ENCODE data around the gene PLXNA2.

PLXNA2 gene

GRCh38 chr1:208034135-208034534 lies 210.0 kb downstream of the PLXNA2 start:
- H3K27ac ChIP-seq (ENCODE audit: low read length): no peak overlapping the region
- H3K27me3 ChIP-seq (ENCODE audit: insufficient read depth, low read length): no peaks in the 10 kb centered on the region
- H3K9ac ChIP-seq (ENCODE audit: low read depth, low read length): no peak overlapping the region
- H3K36me3 ChIP-seq (ENCODE audit: insufficient read depth, low read depth, low read length): no peaks in the 10 kb centered on the region
- H3K9me3 ChIP-seq (ENCODE audit: insufficient read depth, low read depth, low read length): no peaks in the 10 kb centered on the region
- no peak overlapping the region for H3K4me3 ChIP-seq (ENCODE audit: low read length)
- H3K4me1 ChIP-seq (ENCODE audit: insufficient read depth, low read length): no peaks in the 10 kb centered on the region

- no peaks in the 10 kb centered on the region for H3K27me3 ChIP-seq (ENCODE audit: insufficient read depth, low read length)
- no peaks in the 10 kb centered on the region for H3K9me3 ChIP-seq (ENCODE audit: insufficient read depth, low read depth, low read length)
- H3K9ac ChIP-seq (ENCODE audit: low read depth, low read length): no peak overlapping the region
- H3K4me1 ChIP-seq (ENCODE audit: insufficient read depth, low read length): no peaks in the 10 kb centered on the region
- H3K27ac ChIP-seq (ENCODE audit: low read length): no peak overlapping the region
- H3K36me3 ChIP-seq (ENCODE audit: insufficient read depth, low read depth, low read length): no peaks in the 10 kb centered on the region
- H3K4me3 ChIP-seq (ENCODE audit: low read length): no peak overlapping the region
Measured at GRCh38 chr1:208033236-208033635, 210.9 kb downstream of the PLXNA2 start.

GRCh38 chr1:208031932-208032320 lies 212.3 kb downstream of the PLXNA2 start:
- Histone ChIP-seq H3K27me3 (ENCODE audit: insufficient read depth, low read length) (no peaks in the 10 kb centered on the region), H3K36me3 (ENCODE audit: insufficient read depth, low read depth, low read length) (no peaks in the 10 kb centered on the region), H3K9me3 (ENCODE audit: insufficient read depth, low read depth, low read length) (no peaks in the 10 kb centered on the region), H3K4me3 (ENCODE audit: low read length) (no peak overlapping the region), H3K4me1 (ENCODE audit: insufficient read depth, low read length) (no peaks in the 10 kb centered on the region), H3K9ac (ENCODE audit: low read depth, low read length) (no peak overlapping the region), H3K27ac (ENCODE audit: low read length) (no peak overlapping the region)

GRCh38 chr1:208031316-208031931 lies 212.8 kb downstream of the PLXNA2 start:
- H3K9ac ChIP-seq (ENCODE audit: low read depth, low read length): no peak overlapping the region
- no peak overlapping the region for H3K4me3 ChIP-seq (ENCODE audit: low read length)
- no peaks in the 10 kb centered on the region for H3K36me3 ChIP-seq (ENCODE audit: insufficient read depth, low read depth, low read length)
- no peaks in the 10 kb centered on the region for H3K4me1 ChIP-seq (ENCODE audit: insufficient read depth, low read length)
- H3K9me3 ChIP-seq (ENCODE audit: insufficient read depth, low read depth, low read length): no peaks in the 10 kb centered on the region
- H3K27ac ChIP-seq (ENCODE audit: low read length): no peak overlapping the region
- no peaks in the 10 kb centered on the region for H3K27me3 ChIP-seq (ENCODE audit: insufficient read depth, low read length)

- Histone ChIP-seq H3K9ac (ENCODE audit: low read depth, low read length) (no peak overlapping the region), H3K27me3 (ENCODE audit: insufficient read depth, low read length) (no peaks in the 10 kb centered on the region), H3K4me3 (ENCODE audit: low read length) (no peak overlapping the region), H3K36me3 (ENCODE audit: insufficient read depth, low read depth, low read length) (no peaks in the 10 kb centered on the region), H3K27ac (ENCODE audit: low read length) (no peak overlapping the region), H3K4me1 (ENCODE audit: insufficient read depth, low read length) (no peaks in the 10 kb centered on the region), H3K9me3 (ENCODE audit: insufficient read depth, low read depth, low read length) (no peaks in the 10 kb centered on the region)
Measured at GRCh38 chr1:208030288-208031091, 213.7 kb downstream of the PLXNA2 start.

GRCh38 chr1:208029381-208030287 lies 214.6 kb downstream of the PLXNA2 start:
- H3K9ac ChIP-seq (ENCODE audit: low read depth, low read length): no peak overlapping the region
- H3K36me3 ChIP-seq (ENCODE audit: insufficient read depth, low read depth, low read length): no peaks in the 10 kb centered on the region
- H3K4me1 ChIP-seq (ENCODE audit: insufficient read depth, low read length): no peaks in the 10 kb centered on the region
- H3K27me3 ChIP-seq (ENCODE audit: insufficient read depth, low read length): no peaks in the 10 kb centered on the region
- H3K4me3 ChIP-seq (ENCODE audit: low read length): no peak overlapping the region
- H3K27ac ChIP-seq (ENCODE audit: low read length): no peak overlapping the region
- H3K9me3 ChIP-seq (ENCODE audit: insufficient read depth, low read depth, low read length): no peaks in the 10 kb centered on the region

- H3K27ac ChIP-seq (ENCODE audit: low read length): no peak overlapping the region
- no peak overlapping the region for H3K9ac ChIP-seq (ENCODE audit: low read depth, low read length)
- no peaks in the 10 kb centered on the region for H3K36me3 ChIP-seq (ENCODE audit: insufficient read depth, low read depth, low read length)
- H3K4me1 ChIP-seq (ENCODE audit: insufficient read depth, low read length): no peaks in the 10 kb centered on the region
- H3K27me3 ChIP-seq (ENCODE audit: insufficient read depth, low read length): no peaks in the 10 kb centered on the region
- no peak overlapping the region for H3K4me3 ChIP-seq (ENCODE audit: low read length)
- H3K9me3 ChIP-seq (ENCODE audit: insufficient read depth, low read depth, low read length): no peaks in the 10 kb centered on the region
Measured at GRCh38 chr1:208028526-208028925, 215.7 kb downstream of the PLXNA2 start.

- no peaks in the 10 kb centered on the region for H3K9me3 ChIP-seq (ENCODE audit: insufficient read depth, low read depth, low read length)
- H3K36me3 ChIP-seq (ENCODE audit: insufficient read depth, low read depth, low read length): no peaks in the 10 kb centered on the region
- no peaks in the 10 kb centered on the region for H3K27me3 ChIP-seq (ENCODE audit: insufficient read depth, low read length)
- H3K4me1 ChIP-seq (ENCODE audit: insufficient read depth, low read length): no peaks in the 10 kb centered on the region
- H3K27ac ChIP-seq (ENCODE audit: low read length): no peak overlapping the region
- no peak overlapping the region for H3K9ac ChIP-seq (ENCODE audit: low read depth, low read length)
- no peak overlapping the region for H3K4me3 ChIP-seq (ENCODE audit: low read length)
Measured at GRCh38 chr1:208027861-208028260, 216.3 kb downstream of the PLXNA2 start.

GRCh38 chr1:208026880-208027438 lies 217.2 kb downstream of the PLXNA2 start:
- H3K4me1 ChIP-seq (ENCODE audit: insufficient read depth, low read length): no peaks in the 10 kb centered on the region
- no peak overlapping the region for H3K4me3 ChIP-seq (ENCODE audit: low read length)
- no peak overlapping the region for H3K27ac ChIP-seq (ENCODE audit: low read length)
- no peaks in the 10 kb centered on the region for H3K27me3 ChIP-seq (ENCODE audit: insufficient read depth, low read length)
- no peaks in the 10 kb centered on the region for H3K36me3 ChIP-seq (ENCODE audit: insufficient read depth, low read depth, low read length)
- no peak overlapping the region for H3K9ac ChIP-seq (ENCODE audit: low read depth, low read length)
- H3K9me3 ChIP-seq (ENCODE audit: insufficient read depth, low read depth, low read length): no peaks in the 10 kb centered on the region

GRCh38 chr1:208025031-208025430 lies 219.2 kb downstream of the PLXNA2 start:
- Histone ChIP-seq H3K9ac (ENCODE audit: low read depth, low read length) (no peak overlapping the region), H3K4me1 (ENCODE audit: insufficient read depth, low read length) (no peaks in the 10 kb centered on the region), H3K36me3 (ENCODE audit: insufficient read depth, low read depth, low read length) (no peaks in the 10 kb centered on the region), H3K4me3 (ENCODE audit: low read length) (no peak overlapping the region), H3K9me3 (ENCODE audit: insufficient read depth, low read depth, low read length) (no peaks in the 10 kb centered on the region), H3K27ac (ENCODE audit: low read length) (no peak overlapping the region), H3K27me3 (ENCODE audit: insufficient read depth, low read length) (no peaks in the 10 kb centered on the region)

GRCh38 chr1:208024406-208024805 lies 219.8 kb downstream of the PLXNA2 start:
- no peak overlapping the region for H3K9ac ChIP-seq (ENCODE audit: low read depth, low read length)
- H3K27ac ChIP-seq (ENCODE audit: low read length): no peak overlapping the region
- no peak overlapping the region for H3K4me3 ChIP-seq (ENCODE audit: low read length)
- H3K9me3 ChIP-seq (ENCODE audit: insufficient read depth, low read depth, low read length): no peaks in the 10 kb centered on the region
- H3K4me1 ChIP-seq (ENCODE audit: insufficient read depth, low read length): no peaks in the 10 kb centered on the region
- H3K36me3 ChIP-seq (ENCODE audit: insufficient read depth, low read depth, low read length): no peaks in the 10 kb centered on the region
- H3K27me3 ChIP-seq (ENCODE audit: insufficient read depth, low read length): no peaks in the 10 kb centered on the region

All from iPS-20b (cell line).